Right atrium auricular region (tissue), 2 donors: ENCODE data around the gene RBM44. TPM values are rescaled to one million over a fixed set of nuclear protein-coding genes. Genes with fewer than 3 reads are reported as not detected.

ENCODE experiments used
- DNase-seq: peaks from one replicate; pipeline ENCODE4 v3.0.0-alpha.2; 2019; ENCODE audit warnings: low spot score
- H3K27ac ChIP-seq, 2 donors: fragments of 200-600 bp; sonication (generic); 1 replicate in 1 of 2; 2 replicates in 1 of 2; pipeline ENCODE4 v1.5.1; 2016 to 2019
- H3K27me3 ChIP-seq, 2 donors: fragments of 200-600 bp; sonication (generic); one replicate each; pipeline versions ENCODE4 v1.5.1 to v1.6.0; 2017 to 2019
- H3K36me3 ChIP-seq: fragments of 200-600 bp; sonication (generic); one replicate; pipeline ENCODE4 v1.5.1; 2016
- H3K4me1 ChIP-seq, 2 donors: fragments of 200-600 bp; sonication (generic); one replicate each; pipeline versions ENCODE4 v1.5.1 to v1.6.0; 2017 to 2019
- H3K4me3 ChIP-seq, 2 donors: fragments of 200-600 bp; sonication (generic); 1 replicate in 1 of 2; 2 replicates in 1 of 2; pipeline ENCODE4 v1.5.1; 2017 to 2019; ENCODE audit warnings: mild to moderate bottlenecking in 1 of 2, moderate library complexity in 1 of 2
- H3K9me3 ChIP-seq, 2 donors: fragments of 200-600 bp; sonication (generic); one replicate each; pipeline ENCODE4 v1.5.1; 2019
- CTCF ChIP-seq, 2 donors: fragments of 200-600 bp; sonication (generic); IDR thresholded peaks; one replicate each; pipeline ENCODE4 v1.5.1; 2019; ENCODE audit warnings: antibody characterized with exemption in 2 of 2
- total RNA-seq, 2 donors: library from RNA; depleted of rRNA; stranded (reverse); fragments of >200 nt; gene quantifications; one replicate each; pipeline ENCODE4 v1.1.0, GENCODE V29; 2016

RBM44 gene
- total RNA-seq, 2 donors from 2014 or later = 0.30 to 0.55 TPM

- DNase-seq = no peak
- Histone ChIP-seq H3K4me3 (no peak overlapping the region), H3K9me3 (no peaks in the 10 kb centered on the region), H3K27me3 (no peaks in the 10 kb centered on the region), H3K4me1 (peaks cover 0 to 5% of the 10 kb centered on the region in 2 donors), H3K27ac (no peak overlapping the region), H3K36me3 (peaks cover 96% of the 10 kb centered on the region)
- no peak for TF ChIP-seq CTCF (IDR thresholded peaks at IDR 0.05)
These were observed 44.4 kb upstream of the RBM44 start for GRCh38 chr2:237754182-237754581.

- no peak for TF ChIP-seq CTCF (IDR thresholded peaks at IDR 0.05)
- peaks cover 0 to 5% of the 10 kb centered on the region in 2 donors for H3K4me1 ChIP-seq
- H3K36me3 ChIP-seq = peaks cover 96% of the 10 kb centered on the region
- H3K27ac ChIP-seq = no peak overlapping the region
- H3K27me3 ChIP-seq = no peaks in the 10 kb centered on the region
- H3K9me3 ChIP-seq = no peaks in the 10 kb centered on the region
- DNase-seq = no peak
- H3K4me3 ChIP-seq = no peak overlapping the region
These were observed 43.8 kb upstream of the RBM44 start for GRCh38 chr2:237754626-237755248.

GRCh38 chr2:237757616-237758015, 41.0 kb upstream of the RBM44 start:
- H3K4me3 ChIP-seq = no peak overlapping the region
- no peaks in the 10 kb centered on the region for H3K9me3 ChIP-seq
- peaks cover 81% of the 10 kb centered on the region for H3K36me3 ChIP-seq
- no peaks in the 10 kb centered on the region for H3K27me3 ChIP-seq
- DNase-seq = no peak
- TF ChIP-seq CTCF (IDR thresholded peaks at IDR 0.05) = no peak
- H3K4me1 ChIP-seq = peaks cover 0 to 5% of the 10 kb centered on the region in 2 donors
- no peak overlapping the region for H3K27ac ChIP-seq

GRCh38 chr2:237758185-237758584, 40.4 kb upstream of the RBM44 start:
- DNase-seq = no peak
- Histone ChIP-seq H3K9me3 (no peaks in the 10 kb centered on the region), H3K36me3 (peaks cover 78% of the 10 kb centered on the region), H3K27ac (no peak overlapping the region), H3K4me3 (no peak overlapping the region), H3K27me3 (no peaks in the 10 kb centered on the region), H3K4me1 (peaks cover 0 to 5% of the 10 kb centered on the region in 2 donors)
- no peak for TF ChIP-seq CTCF (IDR thresholded peaks at IDR 0.05)

GRCh38 chr2:237759176-237759575, 39.4 kb upstream of the RBM44 start:
- Histone ChIP-seq H3K27ac (no peak overlapping the region), H3K4me1 (peaks cover 0 to 5% of the 10 kb centered on the region in 2 donors), H3K9me3 (no peaks in the 10 kb centered on the region), H3K4me3 (no peak overlapping the region), H3K27me3 (no peaks in the 10 kb centered on the region), H3K36me3 (peaks cover 68% of the 10 kb centered on the region)
- DNase-seq = no peak
- no peak for TF ChIP-seq CTCF (IDR thresholded peaks at IDR 0.05)
